Measurements from ENCODE around the gene SEC63. TPM values are rescaled to one million over a fixed set of nuclear protein-coding genes. Genes with fewer than 3 reads are reported as not detected.
"Not testable (repeated sequence)": the region's sequence is repeated elsewhere in the genome, so short reads cannot be mapped to it uniquely, and the experiment has no call there.

The SEC63 gene
- total and polyA plus RNA-seq, 10 donors: 21.2 to 93.9 (median 53.9) TPM

DNA sequence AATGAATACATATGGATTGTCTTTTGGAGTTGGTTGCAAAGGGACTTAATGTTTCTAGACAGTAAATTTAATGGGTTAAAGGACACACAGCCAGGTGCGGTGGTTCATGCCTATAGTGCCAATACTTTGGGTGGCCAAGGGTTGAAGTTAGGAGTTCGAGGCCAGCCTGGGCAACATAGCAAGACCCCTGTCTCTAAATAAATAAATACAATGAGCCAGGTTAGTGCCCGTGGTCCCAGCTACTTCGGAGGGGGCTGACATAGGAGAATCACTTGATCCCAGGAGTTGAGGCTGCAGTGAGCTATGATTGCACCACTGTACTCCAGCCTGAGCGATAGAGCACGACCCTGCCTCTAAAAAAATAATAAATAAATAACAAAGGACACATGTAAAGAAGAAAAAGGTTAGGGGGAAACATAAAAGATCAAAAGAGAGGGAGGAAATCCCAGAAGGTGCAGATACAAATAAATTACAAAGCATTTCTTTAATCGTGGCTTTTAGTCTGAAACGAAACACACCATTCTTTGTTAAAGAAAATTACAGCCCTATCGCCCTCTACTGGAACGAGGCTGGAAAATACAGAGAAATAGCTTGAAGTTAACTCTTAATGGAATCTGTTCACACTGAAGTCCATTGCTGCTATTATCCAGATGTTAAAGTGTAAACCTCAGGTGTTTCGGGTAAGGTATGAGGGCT lies 91.3 kb downstream of the SEC63 start:
- no peaks in the 10 kb centered on the region for H3K9me3 ChIP-seq
- WGBS, 5 donors: 48 to 53% (median 48%) methylated on average over 11 of the region's 11 CpGs
- H3K4me1 ChIP-seq: peaks cover 0 to 26% (median 0%) of the 10 kb centered on the region in 6 donors
- peaks cover 0 to 3% (median 0%) of the 10 kb centered on the region in 7 donors for H3K27me3 ChIP-seq (replicated peaks in 1 of 7)
- intact Hi-C loops (cut with DNase I; ENCODE audit: low total_unique reads): no loop called here
- H3K27ac ChIP-seq: no peak overlapping the region
- H3K4me3 ChIP-seq: no peak overlapping the region
- TF ChIP-seq POLR2AphosphoS5 (IDR thresholded peaks at IDR 0.05): no peak
- TF ChIP-seq, protein P1, sequence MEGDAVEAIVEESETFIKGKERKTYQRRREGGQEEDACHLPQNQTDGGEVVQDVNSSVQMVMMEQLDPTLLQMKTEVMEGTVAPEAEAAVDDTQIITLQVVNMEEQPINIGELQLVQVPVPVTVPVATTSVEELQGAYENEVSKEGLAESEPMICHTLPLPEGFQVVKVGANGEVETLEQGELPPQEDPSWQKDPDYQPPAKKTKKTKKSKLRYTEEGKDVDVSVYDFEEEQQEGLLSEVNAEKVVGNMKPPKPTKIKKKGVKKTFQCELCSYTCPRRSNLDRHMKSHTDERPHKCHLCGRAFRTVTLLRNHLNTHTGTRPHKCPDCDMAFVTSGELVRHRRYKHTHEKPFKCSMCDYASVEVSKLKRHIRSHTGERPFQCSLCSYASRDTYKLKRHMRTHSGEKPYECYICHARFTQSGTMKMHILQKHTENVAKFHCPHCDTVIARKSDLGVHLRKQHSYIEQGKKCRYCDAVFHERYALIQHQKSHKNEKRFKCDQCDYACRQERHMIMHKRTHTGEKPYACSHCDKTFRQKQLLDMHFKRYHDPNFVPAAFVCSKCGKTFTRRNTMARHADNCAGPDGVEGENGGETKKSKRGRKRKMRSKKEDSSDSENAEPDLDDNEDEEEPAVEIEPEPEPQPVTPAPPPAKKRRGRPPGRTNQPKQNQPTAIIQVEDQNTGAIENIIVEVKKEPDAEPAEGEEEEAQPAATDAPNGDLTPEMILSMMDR (IDR thresholded peaks at IDR 0.05 in 8 of 11, conservative IDR thresholded peaks at IDR 0.05 in 3 of 11): peak in 9 of 11 experiments; percentile 16 to 59 (median 48)
- DNase-seq: no peak
- peaks cover 0 to 38% (median 9%) of the 10 kb centered on the region in 6 donors for H3K36me3 ChIP-seq

DNA sequence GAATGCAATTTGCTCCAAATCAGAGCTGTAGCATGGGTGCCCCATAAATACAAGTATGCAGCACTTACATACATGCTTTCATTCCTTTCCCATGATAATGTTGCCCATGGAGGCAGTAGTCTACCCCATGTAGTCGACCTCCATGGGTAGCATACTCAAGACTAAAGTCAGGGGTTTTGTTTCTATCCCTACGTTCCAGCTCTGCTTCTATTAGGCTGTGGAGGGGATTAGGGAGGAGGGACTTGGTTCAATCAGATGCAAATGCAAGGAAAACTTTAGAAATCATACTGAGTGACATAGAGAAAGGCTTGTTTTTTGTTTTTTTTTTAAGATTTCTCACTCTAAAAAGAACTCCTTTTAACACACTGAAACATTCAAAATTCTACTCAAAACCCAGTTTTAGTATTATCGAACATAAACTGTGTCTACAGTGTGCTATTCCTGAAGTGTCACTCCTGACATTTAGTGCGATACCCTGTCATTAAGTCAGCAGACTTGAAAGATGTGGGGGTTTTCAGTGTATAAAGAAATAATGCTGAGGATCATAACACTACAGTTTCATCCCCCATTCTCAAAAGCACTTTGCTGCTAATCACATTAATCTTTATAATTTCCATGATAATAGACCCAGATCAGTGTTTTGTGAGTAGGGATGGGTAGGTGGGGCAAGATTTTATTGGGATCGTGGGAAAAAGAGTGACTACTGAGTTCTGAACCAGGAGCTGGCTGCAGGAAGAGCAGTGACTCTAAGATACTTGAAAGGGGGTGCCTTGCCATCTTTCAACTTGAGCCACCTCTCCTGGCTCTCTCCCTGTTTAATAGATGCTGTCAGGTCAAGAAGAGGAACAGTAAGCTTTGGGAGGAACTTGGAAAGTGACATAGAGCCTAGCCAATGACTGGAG lies 93.5 kb downstream of the SEC63 start:
- Histone ChIP-seq H3K4me3 (no peak overlapping the region), H3K27ac (no peak overlapping the region), H3K27me3 (replicated peaks in 1 of 7) (peaks cover 0 to 3% (median 0%) of the 10 kb centered on the region in 7 donors), H3K36me3 (peaks cover 0 to 18% (median 0%) of the 10 kb centered on the region in 6 donors), H3K9me3 (no peaks in the 10 kb centered on the region), H3K4me1 (peaks cover 0 to 14% (median 0%) of the 10 kb centered on the region in 6 donors)
- 67 to 82% (median 75%) methylated on average over 5 of the region's 5 CpGs for WGBS, 5 donors
- intact Hi-C loops (cut with DNase I; ENCODE audit: low total_unique reads): no loop called here
- TF ChIP-seq POLR2AphosphoS5 (IDR thresholded peaks at IDR 0.05) (no peak), POLR2A (IDR thresholded peaks at IDR 0.05) (no peak)
- TF ChIP-seq, protein P1 (IDR thresholded peaks at IDR 0.05 in 8 of 11, conservative IDR thresholded peaks at IDR 0.05 in 3 of 11): no peak
- DNase-seq: no peak

DNA sequence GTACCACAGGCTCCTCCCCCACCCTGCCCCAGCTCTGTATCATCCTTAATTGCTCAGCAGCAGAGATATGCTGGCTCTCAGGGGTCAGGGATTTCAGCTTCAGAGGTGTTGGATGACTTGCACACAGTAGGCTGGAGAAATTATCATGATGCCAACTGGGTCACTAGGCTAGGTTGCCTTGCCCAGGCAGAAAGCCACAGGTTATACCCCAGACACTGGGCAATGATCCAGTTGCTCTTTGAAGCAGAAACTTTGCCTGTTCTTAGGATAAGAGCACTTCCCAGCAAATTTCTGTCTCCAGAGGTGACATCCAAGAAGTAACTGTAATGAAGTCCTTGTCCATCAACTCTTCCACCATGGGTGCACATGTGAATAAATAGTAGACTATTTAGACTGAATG lies 95.6 kb downstream of the SEC63 start:
- DNase-seq: no peak
- intact Hi-C loops (cut with DNase I; ENCODE audit: low total_unique reads): no loop called here
- TF ChIP-seq POLR2A (IDR thresholded peaks at IDR 0.05) (no peak), POLR2AphosphoS5 (IDR thresholded peaks at IDR 0.05) (no peak)
- TF ChIP-seq, protein P1 (IDR thresholded peaks at IDR 0.05 in 8 of 11, conservative IDR thresholded peaks at IDR 0.05 in 3 of 11): no peak
- Histone ChIP-seq H3K4me1 (peaks cover 0 to 7% (median 0%) of the 10 kb centered on the region in 6 donors), H3K27me3 (replicated peaks in 1 of 7) (peaks cover 0 to 3% (median 0%) of the 10 kb centered on the region in 7 donors), H3K36me3 (peaks cover 0 to 7% (median 0%) of the 10 kb centered on the region in 6 donors), H3K27ac (no peak overlapping the region), H3K9me3 (no peaks in the 10 kb centered on the region), H3K4me3 (no peak overlapping the region)

DNA sequence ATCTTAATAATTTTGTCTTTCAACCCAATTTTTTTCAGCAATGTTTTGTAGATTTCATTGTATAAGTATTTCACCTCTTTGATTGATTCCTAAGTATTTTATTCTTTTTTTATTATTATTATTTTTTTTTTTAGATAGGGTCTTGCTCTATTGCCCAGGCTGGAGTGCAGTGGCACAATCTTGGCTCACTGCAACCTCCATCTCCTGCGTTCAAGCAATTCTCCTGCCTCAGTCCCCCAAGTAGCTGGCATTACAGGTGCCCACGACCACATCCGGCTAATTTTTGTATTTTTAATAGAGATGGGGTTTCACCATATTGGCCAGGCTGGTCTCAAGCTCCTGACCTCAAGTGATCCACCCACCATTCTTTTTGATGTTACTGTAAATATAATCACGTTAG lies 97.0 kb downstream of the SEC63 start:
- H3K36me3 ChIP-seq; H3K4me1 ChIP-seq; H3K27me3 ChIP-seq (replicated peaks in 1 of 7); H3K27ac ChIP-seq; DNase-seq; H3K9me3 ChIP-seq; intact Hi-C loops (cut with DNase I; ENCODE audit: low total_unique reads); H3K4me3 ChIP-seq: not testable (repeated sequence)
- 91 to 98% (median 94%) methylated on average over 4 of the region's 4 CpGs for WGBS, 5 donors

DNA sequence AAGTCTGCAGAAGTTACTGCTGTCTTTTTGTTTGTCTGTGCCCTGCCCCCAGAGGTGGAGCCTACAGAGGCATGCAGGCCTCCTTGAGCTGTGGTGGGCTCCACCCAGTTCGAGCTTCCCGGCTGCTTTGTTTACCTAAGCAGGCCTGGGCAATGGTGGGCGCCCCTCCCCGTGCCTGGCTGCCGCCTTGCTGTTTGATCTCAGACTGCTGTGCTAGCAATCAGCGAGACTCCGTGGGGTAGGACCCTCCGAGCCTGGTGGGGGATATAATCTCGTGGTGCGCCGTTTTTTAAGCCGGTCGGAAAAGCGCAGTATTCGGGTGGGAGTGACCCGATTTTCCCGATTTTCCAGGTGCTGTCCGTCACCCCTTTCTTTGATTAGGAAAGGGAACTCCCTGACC lies 97.9 kb downstream of the SEC63 start:
- H3K27ac ChIP-seq; H3K4me3 ChIP-seq; H3K27me3 ChIP-seq (replicated peaks in 1 of 7); H3K9me3 ChIP-seq; DNase-seq; H3K4me1 ChIP-seq; intact Hi-C loops (cut with DNase I; ENCODE audit: low total_unique reads); H3K36me3 ChIP-seq: not testable (repeated sequence)
- 84 to 94% (median 88%) methylated on average over 14 to 18 of the region's 18 CpGs for WGBS, 5 donors
